Measurements from ENCODE around the gene NAT10. TPM values are rescaled to one million over a fixed set of nuclear protein-coding genes. Genes with fewer than 3 reads are reported as not detected.

The NAT10 gene
- polyA plus RNA-seq, 1 of the 3 experiments (the other 2 are of a cell fraction): 31.0 TPM

DNA sequence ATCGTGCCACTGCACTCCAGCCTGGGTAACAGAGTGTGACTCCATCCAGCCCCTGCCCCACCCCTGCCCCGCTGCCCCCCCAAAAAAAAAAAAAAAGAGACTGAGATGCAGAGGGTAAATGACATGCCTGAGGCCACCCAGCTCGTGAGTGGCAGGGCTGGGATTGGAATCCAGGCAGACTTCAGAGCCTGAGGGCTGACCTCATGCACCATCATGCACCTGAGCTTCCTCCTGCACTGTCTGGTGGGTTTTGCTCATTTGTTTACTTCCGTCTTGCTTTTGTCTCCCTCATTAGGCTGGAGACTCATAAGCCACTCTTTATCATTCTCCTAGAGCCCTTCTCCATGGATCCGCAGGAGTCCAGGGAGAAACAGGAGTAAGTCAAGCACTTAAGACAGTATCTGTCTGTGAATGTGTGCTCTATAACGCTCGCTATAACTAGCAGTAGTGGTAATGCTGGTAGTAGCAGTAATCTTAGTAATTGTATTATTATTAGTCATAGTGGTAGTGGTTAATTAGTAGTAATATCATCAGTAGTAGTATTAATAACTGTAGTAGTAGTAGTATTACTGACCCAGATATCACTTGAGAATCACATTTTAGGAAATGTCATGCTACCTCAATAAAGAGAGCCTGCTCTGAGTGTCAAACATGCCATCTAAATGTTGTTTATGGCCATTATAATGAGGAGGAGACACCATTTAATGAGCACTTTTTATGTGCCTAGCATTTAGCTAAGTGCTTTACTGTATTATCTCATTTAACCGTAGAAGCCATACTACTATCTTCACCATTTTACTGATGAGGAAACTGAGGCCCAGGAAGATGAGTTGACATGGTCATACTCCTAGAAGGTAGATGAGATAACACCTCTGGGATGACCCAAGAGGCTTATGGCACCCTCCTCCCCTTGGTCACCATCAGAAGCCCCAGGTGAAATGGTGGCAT, 85.0 kb downstream of the NAT10 start (continued):
- TF ChIP-seq, protein P1, sequence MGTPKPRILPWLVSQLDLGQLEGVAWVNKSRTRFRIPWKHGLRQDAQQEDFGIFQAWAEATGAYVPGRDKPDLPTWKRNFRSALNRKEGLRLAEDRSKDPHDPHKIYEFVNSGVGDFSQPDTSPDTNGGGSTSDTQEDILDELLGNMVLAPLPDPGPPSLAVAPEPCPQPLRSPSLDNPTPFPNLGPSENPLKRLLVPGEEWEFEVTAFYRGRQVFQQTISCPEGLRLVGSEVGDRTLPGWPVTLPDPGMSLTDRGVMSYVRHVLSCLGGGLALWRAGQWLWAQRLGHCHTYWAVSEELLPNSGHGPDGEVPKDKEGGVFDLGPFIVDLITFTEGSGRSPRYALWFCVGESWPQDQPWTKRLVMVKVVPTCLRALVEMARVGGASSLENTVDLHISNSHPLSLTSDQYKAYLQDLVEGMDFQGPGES (IDR thresholded peaks at IDR 0.05; ENCODE audit: low read depth, low read length): no peak

DNA sequence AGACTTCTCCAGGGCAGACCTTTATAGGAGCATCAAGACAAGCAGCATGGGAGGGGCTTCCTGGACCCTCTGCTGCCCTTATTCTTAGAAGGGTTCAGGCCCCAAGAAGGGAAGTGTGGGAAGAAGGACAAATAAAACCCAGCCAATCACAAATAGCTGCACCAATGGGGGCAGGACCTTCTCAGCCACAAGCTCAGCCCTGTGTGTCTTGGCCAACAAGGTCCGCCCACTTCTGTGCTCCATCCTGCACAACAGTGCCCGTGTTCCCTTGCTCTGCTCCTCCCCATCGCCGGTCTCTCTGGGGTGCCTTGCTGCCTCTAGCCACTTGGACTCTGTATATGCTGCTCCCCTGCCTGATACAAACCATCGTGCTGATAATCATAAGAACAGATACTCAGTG, 86.1 kb downstream of the NAT10 start:
- H3K4me1 ChIP-seq (ENCODE audit: control insufficient read depth in 1 of 2, insufficient read depth in 2 of 2, low read depth in 1 of 2, low read length in 1 of 2): peaks cover 23 to 33% of the 10 kb centered on the region in 2 experiments; a peak in 3 of 4 replicates
- no peaks in the 10 kb centered on the region for H3K9me3 ChIP-seq
- peak overlapping the region; percentile 57; the same call in 1 of the 2 replicates for H3K4me2 ChIP-seq
- 0 out of 4 replicates have a peak overlapping the region, but pooled peaks of 1 of the 2 experiments have one; percentile 87 for H3K27ac ChIP-seq (ENCODE audit: low read depth in 2 of 2, low read length in 1 of 2)
- no peak for TF ChIP-seq RAD21 (IDR thresholded peaks at IDR 0.05; ENCODE audit: low read length)
- no peak for TF ChIP-seq JUND (IDR thresholded peaks at IDR 0.05)
- no peaks in the 10 kb centered on the region for H3K79me2 ChIP-seq (ENCODE audit: insufficient read depth)
- H4K20me1 ChIP-seq (ENCODE audit: insufficient read depth): no peaks in the 10 kb centered on the region
- no peaks in the 10 kb centered on the region for H3K36me3 ChIP-seq (replicated peaks in 1 of 2; ENCODE audit: control insufficient read depth in 1 of 2, insufficient read depth in 2 of 2, low read length in 1 of 2)
- H3K27me3 ChIP-seq (ENCODE audit: insufficient read depth): no peaks in the 10 kb centered on the region
- H3F3A ChIP-seq (replicated peaks; ENCODE audit: insufficient read depth): peaks cover 17% of the 10 kb centered on the region
- no peak for DNase-seq
- ChIA-PET CTCF (interaction anchor here (1.0 to 3.9 kb wide), 4 partner anchors 9 to 302 kb away, joined by 3 to 15 read pairs (median 4); no protein-coding TSS in a partner anchor), POLR2A (no interaction called here)
- no peak overlapping the region for H3K4me3 ChIP-seq (ENCODE audit: low read depth in 2 of 2, low read length in 1 of 2)
- H3K9me2 ChIP-seq: no peaks in the 10 kb centered on the region
- 96% methylated on average over 5 of the region's 5 CpGs for WGBS (ENCODE audit: low lambda C conversion rate)
- H2AFZ ChIP-seq (ENCODE audit: low read depth): no peak overlapping the region
- no peak overlapping the region for H3K9ac ChIP-seq

DNA sequence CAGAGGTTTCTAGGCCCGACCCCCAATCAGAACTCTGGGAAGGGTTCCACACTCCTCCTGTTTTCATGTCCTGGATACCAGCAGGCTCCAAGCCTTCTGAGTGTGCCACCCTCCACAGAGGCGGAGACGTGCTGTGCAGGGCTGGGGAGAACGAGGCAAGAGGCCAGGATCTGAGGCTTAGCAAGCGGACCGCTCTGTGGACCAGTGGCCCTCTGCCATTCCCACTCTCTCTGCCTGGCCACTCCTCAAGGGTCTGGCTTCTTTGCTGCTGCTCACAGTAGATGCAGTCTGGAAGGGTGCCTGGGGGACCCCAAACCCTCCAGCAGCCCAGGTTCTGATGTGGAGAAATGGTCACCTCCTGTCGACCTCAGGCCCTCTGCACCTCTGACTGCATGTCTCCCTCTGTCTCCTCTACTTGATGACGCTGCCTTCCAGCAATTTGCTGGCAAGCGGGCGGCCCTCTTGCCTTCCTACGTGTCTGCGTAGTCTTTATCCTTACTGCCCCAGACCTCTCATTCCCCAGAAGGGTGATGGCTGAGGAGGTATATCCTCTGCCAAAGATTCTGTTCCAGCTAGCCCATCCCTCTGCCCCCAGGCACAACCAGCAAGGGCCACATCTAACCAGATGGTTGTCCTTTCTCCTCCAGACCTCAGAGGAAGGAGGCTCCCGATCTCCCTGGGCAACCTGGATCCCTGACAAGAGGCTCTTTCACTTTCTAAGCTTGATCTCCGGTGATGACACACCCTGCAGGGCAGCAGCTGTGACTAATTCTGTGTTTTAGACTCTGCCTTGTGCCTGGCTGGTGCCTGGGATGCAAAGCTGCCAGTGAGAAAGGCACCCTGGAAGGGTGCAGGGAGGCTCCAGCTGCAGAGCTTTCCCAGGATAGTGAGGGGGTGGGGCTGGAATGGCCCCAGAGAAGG, 87.3 kb downstream of the NAT10 start:
- no peaks in the 10 kb centered on the region for H4K20me1 ChIP-seq (ENCODE audit: insufficient read depth)
- WGBS (ENCODE audit: low lambda C conversion rate): 62% methylated on average over 9 of the region's 14 CpGs
- H2AFZ ChIP-seq (ENCODE audit: low read depth): peak overlapping the region; percentile 47; the same call in 1 of the 2 replicates
- H3K9me2 ChIP-seq: no peaks in the 10 kb centered on the region
- ChIA-PET POLR2A (interaction anchor here (0.5 to 0.6 kb wide), 2 partner anchors 55 to 173 kb away, joined by 3 read pairs; no protein-coding TSS in a partner anchor), CTCF (interaction anchor here (0.9 to 3.9 kb wide), 4 partner anchors 10 to 68 kb away, joined by 3 to 15 read pairs (median 4); no protein-coding TSS in a partner anchor)
- peak overlapping the region; percentile 66 to 87 for H3K27ac ChIP-seq (ENCODE audit: low read depth in 2 of 2, low read length in 1 of 2)
- peaks cover 21 to 30% of the 10 kb centered on the region in 2 experiments; a peak in 3 of 4 replicates for H3K4me1 ChIP-seq (ENCODE audit: control insufficient read depth in 1 of 2, insufficient read depth in 2 of 2, low read depth in 1 of 2, low read length in 1 of 2)
- H3K36me3 ChIP-seq (replicated peaks in 1 of 2; ENCODE audit: control insufficient read depth in 1 of 2, insufficient read depth in 2 of 2, low read length in 1 of 2): no peaks in the 10 kb centered on the region
- no peaks in the 10 kb centered on the region for H3K27me3 ChIP-seq (ENCODE audit: insufficient read depth)
- H3F3A ChIP-seq (replicated peaks; ENCODE audit: insufficient read depth): peaks cover 17% of the 10 kb centered on the region
- peak overlapping the region; percentile 17 to 32; a peak in 2 of 4 replicates for H3K4me3 ChIP-seq (ENCODE audit: low read depth in 2 of 2, low read length in 1 of 2)
- H3K9me3 ChIP-seq: no peaks in the 10 kb centered on the region
- H3K4me2 ChIP-seq: peak overlapping the region; percentile 57
- no peaks in the 10 kb centered on the region for H3K79me2 ChIP-seq (ENCODE audit: insufficient read depth)
- peak; percentile 69 for DNase-seq
- H3K9ac ChIP-seq: peak overlapping the region; percentile 58
- TF ChIP-seq TAF1 (IDR thresholded peaks at IDR 0.05; ENCODE audit: borderline replicate concordance, low read depth, low read length) (peak; percentile 56; the same call in 1 of the 2 replicates), ELF1 (IDR thresholded peaks at IDR 0.05) (no peak), JUND (IDR thresholded peaks at IDR 0.05) (peak; percentile 71), TCF12 (IDR thresholded peaks at IDR 0.05) (peak; percentile 92), EZH2phosphoT487 (IDR thresholded peaks at IDR 0.05; ENCODE audit: borderline replicate concordance, low read depth) (no peak), SIN3A (IDR thresholded peaks at IDR 0.05; ENCODE audit: borderline replicate concordance, low read depth, low read length) (0 out of 2 replicates have a peak, but pooled peaks have one; percentile 47), RAD21 (IDR thresholded peaks at IDR 0.05; ENCODE audit: low read length) (peak; percentile 7; the same call in 1 of the 2 replicates), EP300 (IDR thresholded peaks at IDR 0.05; ENCODE audit: borderline replicate concordance in 1 of 2, low read depth in 1 of 2, low read length in 1 of 2) (peak in 1 of 2 experiments; percentile 49; a peak in 1 of 4 replicates), SMC3 (IDR thresholded peaks at IDR 0.05; ENCODE audit: low read depth, low read length) (no peak), NFIC (IDR thresholded peaks at IDR 0.05; ENCODE audit: borderline replicate concordance) (peak; percentile 87)
- TF ChIP-seq, protein P2, sequence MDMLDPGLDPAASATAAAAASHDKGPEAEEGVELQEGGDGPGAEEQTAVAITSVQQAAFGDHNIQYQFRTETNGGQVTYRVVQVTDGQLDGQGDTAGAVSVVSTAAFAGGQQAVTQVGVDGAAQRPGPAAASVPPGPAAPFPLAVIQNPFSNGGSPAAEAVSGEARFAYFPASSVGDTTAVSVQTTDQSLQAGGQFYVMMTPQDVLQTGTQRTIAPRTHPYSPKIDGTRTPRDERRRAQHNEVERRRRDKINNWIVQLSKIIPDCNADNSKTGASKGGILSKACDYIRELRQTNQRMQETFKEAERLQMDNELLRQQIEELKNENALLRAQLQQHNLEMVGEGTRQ (IDR thresholded peaks at IDR 0.05; ENCODE audit: borderline replicate concordance, low read depth, low read length): no peak
- TF ChIP-seq, protein P3, sequence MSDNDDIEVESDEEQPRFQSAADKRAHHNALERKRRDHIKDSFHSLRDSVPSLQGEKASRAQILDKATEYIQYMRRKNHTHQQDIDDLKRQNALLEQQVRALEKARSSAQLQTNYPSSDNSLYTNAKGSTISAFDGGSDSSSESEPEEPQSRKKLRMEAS (IDR thresholded peaks at IDR 0.05; ENCODE audit: low read depth): 0 out of 2 replicates have a peak, but pooled peaks have one; percentile 29
- TF ChIP-seq, protein P4, sequence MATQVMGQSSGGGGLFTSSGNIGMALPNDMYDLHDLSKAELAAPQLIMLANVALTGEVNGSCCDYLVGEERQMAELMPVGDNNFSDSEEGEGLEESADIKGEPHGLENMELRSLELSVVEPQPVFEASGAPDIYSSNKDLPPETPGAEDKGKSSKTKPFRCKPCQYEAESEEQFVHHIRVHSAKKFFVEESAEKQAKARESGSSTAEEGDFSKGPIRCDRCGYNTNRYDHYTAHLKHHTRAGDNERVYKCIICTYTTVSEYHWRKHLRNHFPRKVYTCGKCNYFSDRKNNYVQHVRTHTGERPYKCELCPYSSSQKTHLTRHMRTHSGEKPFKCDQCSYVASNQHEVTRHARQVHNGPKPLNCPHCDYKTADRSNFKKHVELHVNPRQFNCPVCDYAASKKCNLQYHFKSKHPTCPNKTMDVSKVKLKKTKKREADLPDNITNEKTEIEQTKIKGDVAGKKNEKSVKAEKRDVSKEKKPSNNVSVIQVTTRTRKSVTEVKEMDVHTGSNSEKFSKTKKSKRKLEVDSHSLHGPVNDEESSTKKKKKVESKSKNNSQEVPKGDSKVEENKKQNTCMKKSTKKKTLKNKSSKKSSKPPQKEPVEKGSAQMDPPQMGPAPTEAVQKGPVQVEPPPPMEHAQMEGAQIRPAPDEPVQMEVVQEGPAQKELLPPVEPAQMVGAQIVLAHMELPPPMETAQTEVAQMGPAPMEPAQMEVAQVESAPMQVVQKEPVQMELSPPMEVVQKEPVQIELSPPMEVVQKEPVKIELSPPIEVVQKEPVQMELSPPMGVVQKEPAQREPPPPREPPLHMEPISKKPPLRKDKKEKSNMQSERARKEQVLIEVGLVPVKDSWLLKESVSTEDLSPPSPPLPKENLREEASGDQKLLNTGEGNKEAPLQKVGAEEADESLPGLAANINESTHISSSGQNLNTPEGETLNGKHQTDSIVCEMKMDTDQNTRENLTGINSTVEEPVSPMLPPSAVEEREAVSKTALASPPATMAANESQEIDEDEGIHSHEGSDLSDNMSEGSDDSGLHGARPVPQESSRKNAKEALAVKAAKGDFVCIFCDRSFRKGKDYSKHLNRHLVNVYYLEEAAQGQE (IDR thresholded peaks at IDR 0.05; ENCODE audit: low read depth, low read length): 0 out of 2 replicates have a peak, but pooled peaks have one; percentile 34

All from SK-N-SH (cell line).